Neural crest cell (in vitro differentiated cells): ENCODE measurements around the gene MRFAP1. TPM values are rescaled to one million over a fixed set of nuclear protein-coding genes. Genes with fewer than 3 reads are reported as not detected.

ENCODE experiments used
- DNase-seq: peaks from one replicate; pipeline ENCODE4 v3.0.0; 2021; ENCODE audit warnings: low read depth, mixed read lengths, low spot score
- H3K27ac Mint-ChIP-seq: one replicate; pipeline ENCODE4 v1.8.0; 2021; ENCODE audit warnings: mild to moderate bottlenecking, mixed read lengths; ENCODE audit not compliant: unreplicated experiment
- H3K27me3 Mint-ChIP-seq: 2 replicates; pipeline ENCODE4 v1.8.0; 2021; ENCODE audit warnings: low read depth, mild to moderate bottlenecking, mixed read lengths
- H3K36me3 Mint-ChIP-seq: 2 replicates; pipeline ENCODE4 v1.8.0; 2021; ENCODE audit warnings: low read depth, mild to moderate bottlenecking, mixed read lengths
- H3K4me1 Mint-ChIP-seq: 2 replicates; pipeline ENCODE4 v1.8.0; 2021; ENCODE audit warnings: mixed read lengths
- H3K4me3 Mint-ChIP-seq: one replicate; pipeline ENCODE4 v1.8.0; 2021; ENCODE audit warnings: mild to moderate bottlenecking, mixed read lengths
- H3K9me3 Mint-ChIP-seq: 2 replicates; pipeline ENCODE4 v1.8.0; 2021; ENCODE audit warnings: mixed read lengths
- total RNA-seq: library from RNA; stranded (reverse); gene quantifications from 2 replicates; pipeline ENCODE4 v1.2.1, GENCODE V29; 2021
- TF ChIP-seq, protein P1 (sequence below): fragments of 200-600 bp; sonication (generic); conservative IDR thresholded peaks from 2 replicates; pipeline ENCODE4 v1.5.0; 2021; ENCODE audit warnings: antibody characterized with exemption, mild to moderate bottlenecking

Gene MRFAP1
- total RNA-seq, 1 donor from 2014 or later: 317 TPM

DNA sequence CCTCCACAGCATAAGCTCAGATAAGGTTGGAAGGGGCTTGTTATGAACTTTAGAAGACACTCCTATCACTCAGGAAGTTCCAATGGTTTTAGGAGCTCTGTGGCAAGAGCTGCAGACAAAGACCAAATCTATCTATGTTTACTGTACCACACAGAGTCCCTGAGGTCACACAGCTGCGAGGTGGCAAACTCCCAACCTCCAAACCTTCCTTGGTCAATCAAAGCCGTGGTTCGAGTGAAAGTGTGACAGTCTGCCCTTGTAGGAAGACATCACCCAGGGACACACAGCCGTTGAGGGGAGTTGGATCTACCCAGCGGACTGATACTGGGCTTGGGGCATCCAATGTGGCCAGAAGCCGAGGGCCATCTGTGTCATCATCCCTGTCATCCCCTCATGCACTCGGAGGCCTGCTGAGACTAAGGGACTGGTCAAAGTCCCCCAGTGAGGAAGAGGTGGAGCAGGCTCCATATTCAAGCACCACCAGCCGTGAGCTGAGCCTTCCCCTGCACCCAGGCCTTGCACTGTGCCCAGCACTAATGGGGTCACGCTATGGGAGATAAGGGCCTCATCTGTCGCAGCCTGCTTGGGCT, 38.7 kb upstream of the MRFAP1 start:
- H3K4me1 Mint-ChIP-seq: no peaks in the 10 kb centered on the region
- no peaks in the 10 kb centered on the region for H3K27me3 Mint-ChIP-seq
- H3K27ac Mint-ChIP-seq: peak overlapping the region; percentile 12
- peaks cover 14% of the 10 kb centered on the region for H3K36me3 Mint-ChIP-seq
- no peak for DNase-seq
- TF ChIP-seq, protein P1, sequence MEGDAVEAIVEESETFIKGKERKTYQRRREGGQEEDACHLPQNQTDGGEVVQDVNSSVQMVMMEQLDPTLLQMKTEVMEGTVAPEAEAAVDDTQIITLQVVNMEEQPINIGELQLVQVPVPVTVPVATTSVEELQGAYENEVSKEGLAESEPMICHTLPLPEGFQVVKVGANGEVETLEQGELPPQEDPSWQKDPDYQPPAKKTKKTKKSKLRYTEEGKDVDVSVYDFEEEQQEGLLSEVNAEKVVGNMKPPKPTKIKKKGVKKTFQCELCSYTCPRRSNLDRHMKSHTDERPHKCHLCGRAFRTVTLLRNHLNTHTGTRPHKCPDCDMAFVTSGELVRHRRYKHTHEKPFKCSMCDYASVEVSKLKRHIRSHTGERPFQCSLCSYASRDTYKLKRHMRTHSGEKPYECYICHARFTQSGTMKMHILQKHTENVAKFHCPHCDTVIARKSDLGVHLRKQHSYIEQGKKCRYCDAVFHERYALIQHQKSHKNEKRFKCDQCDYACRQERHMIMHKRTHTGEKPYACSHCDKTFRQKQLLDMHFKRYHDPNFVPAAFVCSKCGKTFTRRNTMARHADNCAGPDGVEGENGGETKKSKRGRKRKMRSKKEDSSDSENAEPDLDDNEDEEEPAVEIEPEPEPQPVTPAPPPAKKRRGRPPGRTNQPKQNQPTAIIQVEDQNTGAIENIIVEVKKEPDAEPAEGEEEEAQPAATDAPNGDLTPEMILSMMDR: no peak
- H3K4me3 Mint-ChIP-seq: no peak overlapping the region
- H3K9me3 Mint-ChIP-seq: peaks cover 3% of the 10 kb centered on the region

DNA sequence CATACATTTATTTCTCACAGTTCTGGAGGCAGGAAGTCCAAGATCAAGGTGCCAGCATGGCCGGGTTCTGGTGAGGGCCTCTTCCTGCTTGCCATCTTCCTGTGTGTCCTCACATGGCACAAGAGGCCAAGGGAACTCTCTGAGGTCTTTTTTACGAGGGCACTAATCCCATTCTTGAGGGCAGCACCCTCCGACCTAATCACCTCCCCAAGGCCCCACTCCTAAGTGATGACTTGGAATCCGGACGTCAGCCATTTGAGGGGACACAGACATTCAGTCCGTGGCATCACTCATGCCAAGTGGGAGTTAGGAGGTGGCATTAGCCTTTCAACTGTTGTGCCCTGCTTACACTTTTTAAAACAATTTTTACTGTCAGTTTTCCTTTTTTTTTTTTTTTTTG, 38.2 kb upstream of the MRFAP1 start:
- peaks cover 14% of the 10 kb centered on the region for H3K36me3 Mint-ChIP-seq
- DNase-seq: no peak
- H3K4me1 Mint-ChIP-seq: no peaks in the 10 kb centered on the region
- no peak overlapping the region for H3K27ac Mint-ChIP-seq
- H3K9me3 Mint-ChIP-seq: peaks cover 3% of the 10 kb centered on the region
- H3K4me3 Mint-ChIP-seq: no peak overlapping the region
- no peaks in the 10 kb centered on the region for H3K27me3 Mint-ChIP-seq
- TF ChIP-seq, protein P1: no peak

- Mint-ChIP-seq H3K4me3 (no peak overlapping the region), H3K27me3 (no peaks in the 10 kb centered on the region), H3K4me1 (no peaks in the 10 kb centered on the region), H3K36me3 (peaks cover 20% of the 10 kb centered on the region), H3K27ac (no peak overlapping the region), H3K9me3 (peaks cover 3% of the 10 kb centered on the region)
- no peak for DNase-seq
- TF ChIP-seq, protein P1: no peak
Observed at GRCh38 chr4:6603128-6603527, 37.4 kb upstream of the MRFAP1 start.

GRCh38 chr4:6605114-6605513, 35.4 kb upstream of the MRFAP1 start:
- Mint-ChIP-seq H3K27me3 (no peaks in the 10 kb centered on the region), H3K27ac (no peak overlapping the region), H3K4me1 (no peaks in the 10 kb centered on the region), H3K9me3 (peaks cover 3% of the 10 kb centered on the region), H3K4me3 (no peak overlapping the region), H3K36me3 (peaks cover 24% of the 10 kb centered on the region)
- TF ChIP-seq, protein P1: no peak
- DNase-seq: no peak

GRCh38 chr4:6605605-6606004, 34.9 kb upstream of the MRFAP1 start:
- no peaks in the 10 kb centered on the region for H3K27me3 Mint-ChIP-seq
- peaks cover 3% of the 10 kb centered on the region for H3K9me3 Mint-ChIP-seq
- H3K36me3 Mint-ChIP-seq: peaks cover 24% of the 10 kb centered on the region
- no peak overlapping the region for H3K27ac Mint-ChIP-seq
- H3K4me1 Mint-ChIP-seq: no peaks in the 10 kb centered on the region
- no peak overlapping the region for H3K4me3 Mint-ChIP-seq
- no peak for DNase-seq
- TF ChIP-seq, protein P1: no peak
